Stimulated activated CD4-positive, alpha-beta T cell treated with anti-CD3 and anti-CD28 coated beads, Interleukin-4, amount 100 ng/mL, for 4 hours (primary cell): Measurements from ENCODE around the gene KRTAP9-4.
"Not testable (repeated sequence)": the region's sequence is repeated elsewhere in the genome, so short reads cannot be mapped to it uniquely, and the experiment has no call there.

Experiments
- DNase-seq, 2 experiments: peaks; one replicate each; pipeline ENCODE4 v3.0.0-alpha.2; 2020

Gene KRTAP9-4, protein sequence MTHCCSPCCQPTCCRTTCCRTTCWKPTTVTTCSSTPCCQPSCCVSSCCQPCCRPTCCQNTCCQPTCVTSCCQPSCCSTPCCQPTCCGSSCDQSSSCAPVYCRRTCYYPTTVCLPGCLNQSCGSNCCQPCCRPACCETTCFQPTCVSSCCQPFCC

DNA sequence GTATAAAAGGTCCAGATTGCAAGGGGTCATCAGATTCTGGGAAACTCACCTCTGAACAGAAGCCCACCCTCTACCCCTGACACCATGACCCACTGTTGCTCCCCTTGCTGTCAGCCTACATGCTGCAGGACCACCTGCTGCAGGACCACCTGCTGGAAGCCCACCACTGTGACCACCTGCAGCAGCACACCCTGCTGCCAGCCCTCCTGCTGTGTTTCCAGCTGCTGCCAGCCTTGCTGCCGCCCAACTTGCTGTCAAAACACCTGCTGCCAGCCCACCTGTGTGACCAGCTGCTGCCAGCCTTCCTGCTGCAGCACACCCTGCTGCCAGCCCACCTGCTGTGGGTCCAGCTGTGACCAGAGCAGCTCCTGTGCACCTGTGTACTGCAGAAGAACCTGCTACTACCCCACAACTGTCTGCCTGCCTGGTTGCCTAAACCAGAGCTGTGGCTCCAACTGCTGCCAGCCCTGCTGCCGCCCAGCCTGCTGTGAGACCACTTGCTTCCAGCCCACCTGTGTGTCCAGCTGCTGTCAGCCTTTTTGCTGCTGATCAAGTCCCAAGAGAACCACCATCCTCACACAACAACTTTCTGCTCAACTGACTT lies at the start of gene KRTAP9-4:
Gene KRTAP9-4 (plus strand): TSS at position 51 of the 604 bp plus-strand sequence. CDS start 34 bp downstream, at position 85.
- DNase-seq: not testable (repeated sequence)

DNA sequence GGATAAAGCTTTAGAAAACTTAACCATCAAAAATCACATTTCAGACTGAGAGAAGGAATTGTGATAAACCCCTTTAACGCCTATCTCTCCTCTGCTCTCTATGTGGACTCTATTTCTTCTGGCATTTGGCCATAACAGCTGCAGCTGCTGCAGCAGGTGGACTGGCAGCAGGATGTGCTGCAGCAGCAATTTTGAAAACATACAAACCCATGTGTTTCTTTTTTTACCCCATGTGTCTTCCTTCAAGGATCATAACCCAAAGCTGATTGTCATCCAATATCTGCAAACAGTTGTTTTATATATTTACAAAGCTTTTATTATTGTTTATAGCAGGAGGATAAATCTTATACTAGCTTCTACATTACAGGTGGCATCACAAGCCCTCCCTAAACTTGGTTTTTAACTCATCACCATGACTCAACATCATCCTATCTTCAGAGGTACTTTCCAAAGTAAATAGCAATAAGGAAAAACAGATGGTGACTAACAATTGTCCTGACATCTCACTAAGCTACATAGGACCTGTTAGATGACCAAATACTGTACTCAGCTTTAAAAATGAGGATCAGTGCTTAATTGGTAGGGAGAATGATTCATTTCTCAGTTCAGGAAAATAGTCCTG lies 37.5 kb upstream of the KRTAP9-4 start:
- DNase-seq: no peak

DNA sequence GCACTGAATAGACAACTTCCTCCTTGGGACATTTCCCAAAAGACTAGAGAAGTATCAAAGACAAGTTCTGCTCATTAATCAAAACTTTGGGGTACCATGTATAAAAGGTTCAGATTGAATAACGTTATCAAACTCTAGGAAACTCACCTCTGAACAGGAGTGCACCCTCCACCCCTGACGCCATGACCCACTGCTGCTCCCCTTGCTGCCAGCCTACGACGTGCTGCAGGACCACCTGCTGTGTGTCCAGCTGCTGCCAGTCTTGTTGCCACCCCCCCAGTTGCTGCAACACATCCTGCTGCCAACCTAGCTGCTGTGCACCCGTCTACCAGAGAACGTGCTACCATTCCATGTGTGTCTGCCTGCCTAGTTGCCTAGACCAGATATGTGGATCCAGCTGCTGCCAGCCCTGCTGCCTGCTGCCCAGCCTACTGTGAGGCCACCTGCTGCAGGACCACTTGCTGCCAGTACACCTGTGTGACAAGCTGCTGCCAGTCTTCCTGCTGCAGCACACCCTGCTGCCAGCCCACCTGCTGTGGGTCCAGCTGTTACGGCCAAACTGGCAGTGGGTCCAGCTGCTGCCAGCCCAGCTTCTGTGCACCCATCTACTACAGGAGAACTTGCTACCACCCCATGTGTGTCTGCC lies 36.8 kb upstream of the KRTAP9-4 start:
- DNase-seq: no peak

DNA sequence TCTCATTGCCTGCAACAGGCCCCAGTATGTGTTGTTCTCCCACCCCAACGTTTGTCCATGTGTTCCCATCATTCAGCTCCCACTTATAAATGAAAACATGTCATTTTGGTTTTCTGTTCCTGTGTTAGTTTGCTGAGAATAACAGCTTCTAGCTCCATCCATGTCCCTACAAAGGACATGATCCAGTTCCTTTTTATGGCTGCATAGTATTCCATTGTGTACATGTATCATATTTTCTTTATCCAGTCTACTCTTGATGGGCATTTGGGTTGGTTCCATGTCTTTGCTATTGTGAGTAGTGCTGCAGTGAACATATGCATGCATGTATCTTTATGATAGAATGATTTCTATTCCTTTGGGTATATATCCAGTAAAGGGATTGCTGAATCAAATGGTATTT lies 33.8 kb upstream of the KRTAP9-4 start:
- no peak for DNase-seq

DNA sequence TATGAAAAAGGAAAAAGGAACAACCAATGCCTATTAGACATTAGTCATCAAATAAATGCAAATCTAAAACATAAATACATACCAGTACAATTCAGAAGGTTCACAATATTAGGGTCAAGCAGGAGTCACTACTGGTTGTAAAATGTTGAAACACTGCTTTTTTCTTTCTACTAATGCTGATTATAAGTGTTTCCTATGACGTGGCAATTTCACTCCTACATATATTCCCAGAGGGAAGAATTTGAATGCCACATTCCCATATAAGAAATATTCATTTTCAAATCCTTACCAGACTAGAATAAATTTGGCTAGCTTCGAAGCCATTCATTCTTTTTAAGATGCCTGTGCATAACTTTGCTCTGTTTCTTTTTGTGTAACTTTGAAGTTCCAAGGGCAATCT lies 25.7 kb upstream of the KRTAP9-4 start:
- DNase-seq: no peak

GRCh38 chr17:41226051-41226450 lies 23.4 kb upstream of the KRTAP9-4 start:
- no peak for DNase-seq

DNA sequence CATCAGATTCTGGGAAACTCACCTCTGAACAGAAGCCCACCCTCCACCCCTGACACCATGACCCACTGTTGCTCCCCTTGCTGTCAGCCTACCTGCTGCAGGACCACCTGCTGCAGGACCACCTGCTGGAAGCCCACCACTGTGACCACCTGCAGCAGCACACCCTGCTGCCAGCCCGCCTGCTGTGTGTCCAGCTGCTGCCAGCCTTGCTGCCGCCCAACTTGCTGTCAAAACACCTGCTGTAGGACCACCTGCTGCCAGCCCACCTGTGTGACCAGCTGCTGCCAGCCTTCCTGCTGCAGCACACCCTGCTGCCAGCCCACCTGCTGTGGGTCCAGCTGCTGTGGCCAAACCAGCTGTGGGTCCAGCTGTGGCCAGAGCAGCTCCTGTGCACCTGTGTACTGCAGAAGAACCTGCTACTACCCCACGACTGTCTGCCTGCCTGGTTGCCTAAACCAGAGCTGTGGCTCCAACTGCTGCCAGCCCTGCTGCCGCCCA lies 22.8 kb upstream of the KRTAP9-4 start, which contains the start of gene KRTAP9-2:
Gene KRTAP9-2 (plus strand): TSS at position 51 of the 498 bp plus-strand sequence. CDS start 7 bp downstream, at position 58.
- not testable (repeated sequence) for DNase-seq

DNA sequence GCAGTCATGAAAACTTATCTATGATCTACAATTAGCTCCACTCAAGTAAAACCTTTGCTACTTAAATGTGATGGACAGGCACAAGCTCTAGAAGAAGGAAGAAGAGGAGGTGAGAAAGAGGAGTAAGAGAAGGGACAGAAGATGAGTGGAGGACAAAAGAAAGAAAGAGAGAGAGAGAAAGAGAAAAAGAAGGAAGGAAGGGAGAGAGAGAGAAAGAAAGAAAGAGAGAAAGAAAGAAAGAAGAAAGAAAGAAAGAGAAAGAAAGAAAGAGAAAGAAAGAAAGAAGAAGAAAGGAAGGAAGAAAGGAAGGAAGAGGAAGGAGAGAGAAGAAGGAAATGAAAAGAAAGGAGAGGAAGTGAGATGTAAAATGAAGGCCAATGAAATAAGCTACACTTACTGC lies 19.4 kb upstream of the KRTAP9-4 start:
- no peak for DNase-seq

DNA sequence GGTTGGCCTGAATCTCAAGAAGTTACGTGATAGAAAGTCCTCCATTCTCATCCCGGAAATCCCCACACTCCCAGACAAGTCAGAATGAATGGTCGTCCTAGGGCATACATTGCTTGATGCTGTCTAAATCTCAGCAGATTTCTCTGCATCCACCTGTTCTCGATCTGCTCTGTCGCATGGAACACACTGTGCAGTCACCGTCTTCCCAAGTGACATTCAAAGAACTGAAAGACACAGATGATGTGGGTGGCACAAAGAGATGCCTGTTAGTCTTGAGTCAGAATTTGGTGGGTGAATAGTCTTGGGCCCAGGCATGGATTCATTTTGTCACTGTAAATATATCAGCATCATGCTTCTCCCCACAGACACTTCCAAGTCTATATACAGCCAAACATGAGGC lies 17.8 kb upstream of the KRTAP9-4 start:
- no peak for DNase-seq

DNA sequence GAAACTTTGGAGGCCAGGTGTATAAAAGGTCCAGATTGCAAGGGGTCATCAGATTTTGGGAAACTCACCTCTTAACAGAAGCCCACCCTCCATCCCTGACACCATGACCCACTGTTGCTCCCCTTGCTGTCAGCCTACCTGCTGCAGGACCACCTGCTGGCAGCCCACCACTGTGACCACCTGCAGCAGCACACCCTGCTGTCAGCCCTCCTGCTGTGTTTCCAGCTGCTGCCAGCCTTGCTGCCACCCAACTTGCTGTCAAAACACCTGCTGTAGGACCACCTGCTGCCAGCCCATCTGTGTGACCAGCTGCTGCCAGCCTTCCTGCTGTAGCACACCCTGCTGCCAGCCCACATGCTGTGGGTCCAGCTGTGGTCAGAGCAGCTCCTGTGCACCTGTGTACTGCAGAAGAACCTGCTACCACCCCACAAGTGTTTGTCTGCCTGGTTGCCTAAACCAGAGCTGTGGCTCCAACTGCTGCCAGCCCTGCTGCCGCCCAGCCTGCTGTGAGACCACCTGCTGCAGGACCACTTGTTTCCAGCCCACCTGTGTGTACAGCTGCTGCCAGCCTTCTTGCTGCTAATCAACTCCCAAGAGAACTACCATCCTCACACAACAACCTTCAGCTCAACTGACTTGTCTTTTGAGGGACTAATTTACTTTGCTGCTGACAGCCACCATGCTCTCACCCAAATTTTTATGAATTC lies 16.9 kb upstream of the KRTAP9-4 start, which contains the start of gene KRTAP9-3:
Gene KRTAP9-3 (plus strand): TSS at position 51 of the 707 bp plus-strand sequence. CDS start 53 bp downstream, at position 104.
- DNase-seq: not testable (repeated sequence)

DNA sequence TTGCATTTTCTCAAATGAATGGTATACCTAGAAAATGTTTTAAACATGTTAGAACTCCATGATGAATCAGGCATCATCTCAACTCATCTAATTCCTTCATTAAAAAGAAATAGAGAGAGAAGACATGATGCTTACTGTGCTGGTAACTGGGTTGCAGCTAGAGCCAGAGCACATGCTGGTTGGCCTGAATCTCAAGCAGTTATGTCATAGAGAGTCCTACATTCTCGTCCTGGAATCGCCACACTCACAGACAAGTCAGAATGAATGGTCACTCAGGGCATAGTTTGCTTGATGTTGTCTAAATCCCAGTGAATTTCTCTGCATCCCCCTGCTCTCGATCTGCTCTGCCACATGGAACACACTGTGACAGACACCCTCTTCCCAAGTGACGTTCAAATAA lies 12.4 kb upstream of the KRTAP9-4 start:
- not testable (repeated sequence) for DNase-seq

DNA sequence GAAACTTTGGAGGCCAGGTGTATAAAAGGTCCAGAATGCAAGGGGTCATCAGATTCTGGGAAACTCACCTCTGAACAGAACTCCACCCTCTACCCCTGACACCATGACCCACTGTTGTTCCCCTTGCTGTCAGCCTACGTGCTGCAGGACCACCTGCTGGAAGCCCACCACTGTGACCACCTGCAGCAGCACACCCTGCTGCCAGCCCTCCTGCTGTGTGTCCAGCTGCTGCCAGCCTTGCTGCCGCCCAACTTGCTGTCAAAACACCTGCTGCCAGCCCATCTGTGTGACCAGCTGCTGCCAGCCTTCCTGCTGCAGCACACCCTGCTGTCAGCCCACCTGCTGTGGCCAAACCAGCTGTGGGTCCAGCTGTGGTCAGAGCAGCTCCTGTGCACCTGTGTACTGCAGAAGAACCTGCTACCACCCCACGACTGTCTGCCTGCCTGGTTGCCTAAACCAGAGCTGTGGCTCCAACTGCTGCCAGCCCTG lies 11.5 kb upstream of the KRTAP9-4 start, which contains the start of gene KRTAP9-8:
Gene KRTAP9-8 (plus strand): TSS at position 51 of the 489 bp plus-strand sequence. CDS start 53 bp downstream, at position 104.
- not testable (repeated sequence) for DNase-seq

- DNase-seq: not testable (repeated sequence)
Observed at GRCh38 chr17:41246995-41247787, 2.3 kb upstream of the KRTAP9-4 start.

DNA sequence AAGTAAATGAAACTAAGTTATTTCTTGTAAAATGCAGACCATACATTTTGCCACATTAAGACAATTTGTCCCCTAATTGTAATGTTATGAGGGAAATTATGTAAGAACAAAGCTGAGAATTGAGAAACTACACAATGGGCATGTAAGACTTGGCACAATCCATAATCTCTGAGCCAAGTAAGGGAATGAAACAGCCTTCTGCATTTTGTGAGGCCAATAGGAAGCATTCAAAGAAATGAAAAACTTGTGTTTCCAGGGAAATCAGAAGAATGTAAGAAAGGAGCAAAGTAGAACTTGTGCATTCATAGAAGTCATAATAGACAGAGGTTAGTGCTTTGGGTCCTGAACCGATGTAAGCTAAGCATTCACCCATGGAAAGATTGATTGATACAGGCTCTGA lies 1.8 kb downstream of the KRTAP9-4 start:
- no peak for DNase-seq

- DNase-seq: no peak
Observed at GRCh38 chr17:41254861-41255260, 5.4 kb downstream of the KRTAP9-4 start.

DNA sequence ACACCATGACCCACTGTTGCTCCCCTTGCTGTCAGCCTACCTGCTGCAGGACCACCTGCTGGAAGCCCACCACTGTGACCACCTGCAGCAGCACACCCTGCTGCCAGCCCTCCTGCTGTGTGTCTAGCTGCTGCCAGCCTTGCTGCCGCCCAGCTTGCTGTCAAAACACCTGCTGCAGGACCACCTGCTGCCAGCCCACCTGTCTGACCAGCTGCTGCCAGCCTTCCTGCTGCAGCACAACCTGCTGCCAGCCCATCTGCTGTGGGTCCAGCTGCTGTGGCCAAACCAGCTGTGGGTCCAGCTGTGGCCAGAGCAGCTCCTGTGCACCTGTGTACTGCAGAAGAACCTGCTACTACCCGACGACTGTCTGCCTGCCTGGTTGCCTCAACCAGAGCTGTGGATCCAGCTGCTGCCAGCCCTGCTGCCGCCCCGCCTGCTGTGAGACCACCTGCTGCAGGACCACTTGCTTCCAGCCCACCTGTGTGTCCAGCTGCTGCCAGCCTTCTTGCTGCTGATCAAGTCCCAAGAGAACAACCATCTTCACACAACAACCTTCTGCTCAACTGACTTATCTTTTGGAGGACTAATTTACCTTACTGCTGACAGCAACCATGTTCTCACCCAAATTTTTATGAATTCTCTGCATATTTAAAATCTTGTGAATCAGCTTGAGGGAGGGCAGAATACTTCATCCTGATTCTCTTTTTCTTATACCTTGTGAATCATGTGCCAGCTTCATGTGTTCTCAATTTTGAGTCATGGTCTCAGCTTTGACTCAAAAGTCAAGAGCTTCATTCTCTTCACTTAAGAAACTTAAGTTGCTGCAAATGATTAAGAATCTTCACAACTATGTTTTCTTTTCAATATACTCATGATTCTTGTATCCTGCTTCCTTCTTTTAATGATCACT lies 6.1 kb downstream of the KRTAP9-4 start, which contains the start of gene KRTAP9-9:
Gene KRTAP9-9 (plus strand): TSS at position 4 of the 910 bp plus-strand sequence.
- not testable (repeated sequence) for DNase-seq

GRCh38 chr17:41256291-41256685 lies 6.8 kb downstream of the KRTAP9-4 start:
- no peak for DNase-seq

- DNase-seq: no peak
Observed at GRCh38 chr17:41258406-41258805, 8.9 kb downstream of the KRTAP9-4 start.

- DNase-seq: no peak
Observed at GRCh38 chr17:41263212-41263611, 13.7 kb downstream of the KRTAP9-4 start.

- no peak for DNase-seq
Observed at GRCh38 chr17:41264599-41264998, 15.1 kb downstream of the KRTAP9-4 start.
